Measurements from ENCODE around the gene FCRL2.

The FCRL2 gene

DNA sequence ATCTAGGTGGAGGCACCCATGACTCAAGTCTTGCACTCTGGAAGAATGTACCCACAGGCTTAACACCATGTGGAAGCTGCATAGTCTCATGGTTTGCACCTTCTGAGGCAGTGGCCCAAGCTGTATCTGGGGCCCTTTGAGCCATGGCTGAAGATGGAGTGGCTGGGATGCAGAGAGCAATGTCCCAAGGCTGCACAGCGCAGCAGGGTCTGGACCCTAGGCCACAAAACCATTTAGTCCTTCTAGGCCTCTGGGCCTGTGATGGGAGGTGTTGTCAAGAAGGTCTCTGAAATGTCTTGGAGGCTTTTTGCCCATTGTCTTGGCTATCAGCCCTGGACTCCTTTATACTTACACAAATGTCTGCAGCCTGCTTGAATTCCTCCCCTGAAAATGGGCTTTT, 54.9 kb downstream of the FCRL2 start:
- TF ChIP-seq, protein P1, sequence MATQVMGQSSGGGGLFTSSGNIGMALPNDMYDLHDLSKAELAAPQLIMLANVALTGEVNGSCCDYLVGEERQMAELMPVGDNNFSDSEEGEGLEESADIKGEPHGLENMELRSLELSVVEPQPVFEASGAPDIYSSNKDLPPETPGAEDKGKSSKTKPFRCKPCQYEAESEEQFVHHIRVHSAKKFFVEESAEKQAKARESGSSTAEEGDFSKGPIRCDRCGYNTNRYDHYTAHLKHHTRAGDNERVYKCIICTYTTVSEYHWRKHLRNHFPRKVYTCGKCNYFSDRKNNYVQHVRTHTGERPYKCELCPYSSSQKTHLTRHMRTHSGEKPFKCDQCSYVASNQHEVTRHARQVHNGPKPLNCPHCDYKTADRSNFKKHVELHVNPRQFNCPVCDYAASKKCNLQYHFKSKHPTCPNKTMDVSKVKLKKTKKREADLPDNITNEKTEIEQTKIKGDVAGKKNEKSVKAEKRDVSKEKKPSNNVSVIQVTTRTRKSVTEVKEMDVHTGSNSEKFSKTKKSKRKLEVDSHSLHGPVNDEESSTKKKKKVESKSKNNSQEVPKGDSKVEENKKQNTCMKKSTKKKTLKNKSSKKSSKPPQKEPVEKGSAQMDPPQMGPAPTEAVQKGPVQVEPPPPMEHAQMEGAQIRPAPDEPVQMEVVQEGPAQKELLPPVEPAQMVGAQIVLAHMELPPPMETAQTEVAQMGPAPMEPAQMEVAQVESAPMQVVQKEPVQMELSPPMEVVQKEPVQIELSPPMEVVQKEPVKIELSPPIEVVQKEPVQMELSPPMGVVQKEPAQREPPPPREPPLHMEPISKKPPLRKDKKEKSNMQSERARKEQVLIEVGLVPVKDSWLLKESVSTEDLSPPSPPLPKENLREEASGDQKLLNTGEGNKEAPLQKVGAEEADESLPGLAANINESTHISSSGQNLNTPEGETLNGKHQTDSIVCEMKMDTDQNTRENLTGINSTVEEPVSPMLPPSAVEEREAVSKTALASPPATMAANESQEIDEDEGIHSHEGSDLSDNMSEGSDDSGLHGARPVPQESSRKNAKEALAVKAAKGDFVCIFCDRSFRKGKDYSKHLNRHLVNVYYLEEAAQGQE (IDR thresholded peaks at IDR 0.05; ENCODE audit: low read depth) = no peak
- TF ChIP-seq ZBTB7A (IDR thresholded peaks at IDR 0.05; ENCODE audit: low read depth) (no peak), FOXM1 (IDR thresholded peaks at IDR 0.05; ENCODE audit: borderline replicate concordance, low read depth) (no peak), YY1 (IDR thresholded peaks at IDR 0.05; ENCODE audit: low read depth) (no peak)

DNA sequence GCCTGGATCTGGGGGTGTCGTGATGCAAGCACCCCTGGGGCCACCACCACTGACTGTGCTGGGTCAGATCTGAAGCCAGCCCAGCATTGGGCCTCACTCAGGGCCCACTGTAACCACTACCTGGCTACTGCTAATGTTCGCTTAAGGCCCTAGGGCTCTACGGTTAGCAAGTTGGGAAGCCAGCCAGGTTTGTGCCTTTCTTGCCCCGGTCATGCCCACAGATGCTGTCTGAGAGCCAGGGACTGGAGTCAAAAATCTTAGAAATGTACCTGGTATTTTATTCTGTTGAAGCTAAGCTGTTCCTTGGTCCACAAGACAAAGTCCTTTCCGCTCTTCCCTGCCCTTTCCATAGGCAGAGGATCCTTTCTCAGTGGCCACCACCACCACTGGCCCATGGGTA, 61.2 kb downstream of the FCRL2 start:
- TF ChIP-seq CEBPB (IDR thresholded peaks at IDR 0.05) (no peak), EGR1 (IDR thresholded peaks at IDR 0.05) (no peak), ZBTB7A (IDR thresholded peaks at IDR 0.05; ENCODE audit: low read depth) (no peak), TEAD4 (IDR thresholded peaks at IDR 0.05) (no peak), FOXM1 (IDR thresholded peaks at IDR 0.05; ENCODE audit: borderline replicate concordance, low read depth) (no peak), EP300 (IDR thresholded peaks at IDR 0.05; ENCODE audit: borderline replicate concordance) (no peak), TCF12 (IDR thresholded peaks at IDR 0.05; ENCODE audit: low read depth) (no peak), RAD21 (IDR thresholded peaks at IDR 0.05; ENCODE audit: low read depth) (no peak), YY1 (IDR thresholded peaks at IDR 0.05; ENCODE audit: low read depth) (no peak), TAF1 (IDR thresholded peaks at IDR 0.05; ENCODE audit: low read depth) (no peak), NFIC (IDR thresholded peaks at IDR 0.05) (no peak), CREB1 (IDR thresholded peaks at IDR 0.05; ENCODE audit: low read depth) (no peak)
- TF ChIP-seq, protein P2, sequence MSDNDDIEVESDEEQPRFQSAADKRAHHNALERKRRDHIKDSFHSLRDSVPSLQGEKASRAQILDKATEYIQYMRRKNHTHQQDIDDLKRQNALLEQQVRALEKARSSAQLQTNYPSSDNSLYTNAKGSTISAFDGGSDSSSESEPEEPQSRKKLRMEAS (IDR thresholded peaks at IDR 0.05) = no peak
- TF ChIP-seq, protein P1 (IDR thresholded peaks at IDR 0.05; ENCODE audit: low read depth) = no peak
- TF ChIP-seq, protein P3, sequence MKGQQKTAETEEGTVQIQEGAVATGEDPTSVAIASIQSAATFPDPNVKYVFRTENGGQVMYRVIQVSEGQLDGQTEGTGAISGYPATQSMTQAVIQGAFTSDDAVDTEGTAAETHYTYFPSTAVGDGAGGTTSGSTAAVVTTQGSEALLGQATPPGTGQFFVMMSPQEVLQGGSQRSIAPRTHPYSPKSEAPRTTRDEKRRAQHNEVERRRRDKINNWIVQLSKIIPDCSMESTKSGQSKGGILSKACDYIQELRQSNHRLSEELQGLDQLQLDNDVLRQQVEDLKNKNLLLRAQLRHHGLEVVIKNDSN (IDR thresholded peaks at IDR 0.05) = no peak

DNA sequence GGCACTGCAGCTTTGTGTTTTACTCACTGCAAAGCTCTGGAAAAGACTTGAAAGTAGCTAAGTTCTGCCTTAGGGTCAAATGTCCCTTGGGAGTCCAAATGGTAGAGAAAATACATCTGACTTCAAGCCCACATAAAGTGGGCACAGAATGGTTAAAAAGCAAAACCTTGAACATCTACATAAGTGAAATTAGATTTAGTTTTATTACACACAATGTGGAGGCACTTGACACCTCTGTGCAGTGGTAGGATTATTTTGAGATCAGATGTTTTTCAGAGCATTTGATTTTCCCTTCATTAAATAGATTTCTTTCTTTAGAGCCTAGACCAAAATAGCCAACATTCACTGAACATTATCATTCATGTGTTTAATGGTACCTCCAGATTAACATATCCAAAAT, 65.1 kb downstream of the FCRL2 start:
- TF ChIP-seq EP300 (IDR thresholded peaks at IDR 0.05; ENCODE audit: borderline replicate concordance) (no peak), NFIC (IDR thresholded peaks at IDR 0.05) (no peak)
- TF ChIP-seq, protein P3 (IDR thresholded peaks at IDR 0.05) = no peak

DNA sequence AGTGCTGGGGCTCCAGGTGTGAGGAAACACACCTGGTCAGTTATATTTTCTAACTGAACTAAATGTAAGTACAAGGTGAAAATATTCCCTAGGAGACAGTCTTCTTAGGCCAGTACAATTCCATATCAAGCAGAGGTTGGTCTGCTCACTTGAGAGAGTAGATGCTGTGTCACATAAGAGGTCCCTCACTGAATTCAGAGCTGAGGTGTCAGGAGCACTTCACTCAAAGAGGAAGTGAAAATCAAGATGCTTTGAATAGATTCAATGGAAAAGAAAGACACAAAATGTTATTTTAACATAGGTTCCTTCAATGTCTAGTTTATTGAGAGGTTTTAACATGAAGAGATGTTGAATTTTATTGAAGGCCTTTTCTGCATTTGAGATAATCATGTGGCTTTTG, 72.1 kb downstream of the FCRL2 start:
- no peak for TF ChIP-seq CREB1 (IDR thresholded peaks at IDR 0.05; ENCODE audit: low read depth)
- no peak for TF ChIP-seq CEBPB (IDR thresholded peaks at IDR 0.05)
- TF ChIP-seq, protein P1 (IDR thresholded peaks at IDR 0.05; ENCODE audit: low read depth) = no peak
- TF ChIP-seq NFIC (IDR thresholded peaks at IDR 0.05) = no peak

DNA sequence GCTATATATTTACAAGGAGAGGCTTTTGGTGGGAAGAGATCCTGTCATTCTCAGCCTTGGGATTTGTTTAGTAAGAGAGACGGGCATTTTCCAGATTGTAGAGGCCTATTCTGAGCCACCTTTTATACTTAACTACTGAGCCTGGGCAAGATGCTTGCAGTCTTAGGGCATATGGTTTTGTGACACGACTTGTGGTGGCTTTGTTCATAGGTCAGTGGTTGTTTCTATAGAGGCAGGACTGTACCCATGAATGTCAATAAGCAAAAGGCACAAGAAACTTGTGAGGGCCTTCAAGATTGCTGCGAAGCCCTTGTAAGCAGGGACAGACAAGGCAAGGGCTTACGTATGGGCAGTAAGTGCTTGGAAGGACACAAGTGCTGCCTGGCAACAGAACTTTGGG, 73.0 kb downstream of the FCRL2 start:
- no peak for TF ChIP-seq CREB1 (IDR thresholded peaks at IDR 0.05; ENCODE audit: low read depth)
- TF ChIP-seq, protein P2 (IDR thresholded peaks at IDR 0.05) = no peak
- TF ChIP-seq, protein P1 (IDR thresholded peaks at IDR 0.05; ENCODE audit: low read depth) = no peak
- no peak for TF ChIP-seq RAD21 (IDR thresholded peaks at IDR 0.05; ENCODE audit: low read depth)
- no peak for TF ChIP-seq TAF1 (IDR thresholded peaks at IDR 0.05; ENCODE audit: low read depth)
- TF ChIP-seq ZBTB7A (IDR thresholded peaks at IDR 0.05; ENCODE audit: low read depth) = no peak
- no peak for TF ChIP-seq CEBPB (IDR thresholded peaks at IDR 0.05)
- TF ChIP-seq, protein P3 (IDR thresholded peaks at IDR 0.05) = no peak
